ENCODE results near the gene STX3. TPM values are rescaled to one million over a fixed set of nuclear protein-coding genes. Genes with fewer than 3 reads are reported as not detected.
"Not testable (repeated sequence)": the region's sequence is repeated elsewhere in the genome, so short reads cannot be mapped to it uniquely, and the experiment has no call there.

Gene STX3
- polyA plus RNA-seq, 1 donor from 2014 or later, result 4.9 TPM

DNA sequence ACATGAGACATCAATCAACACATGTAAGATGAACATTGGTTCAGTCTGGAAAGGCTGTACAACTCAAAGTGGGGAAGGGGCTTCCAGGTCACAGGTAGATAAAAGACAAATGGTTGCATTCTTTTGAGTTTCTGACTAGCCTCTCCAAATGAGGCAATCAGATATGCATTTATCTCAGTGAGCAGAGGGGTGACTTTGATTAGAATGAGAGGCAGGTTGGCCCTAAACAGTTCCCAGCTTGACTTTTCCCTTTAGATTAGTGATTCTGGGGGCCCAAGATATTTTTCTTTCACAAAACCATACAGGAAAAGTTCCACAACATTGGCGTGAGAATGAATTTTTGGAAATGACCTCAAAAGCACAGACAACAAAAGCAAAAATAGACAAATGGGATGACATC is 61.3 kb downstream of the STX3 start:
- not testable (repeated sequence) for H3K27ac Mint-ChIP-seq, H3K27me3 Mint-ChIP-seq, H3K9me3 Mint-ChIP-seq, H3K36me3 Mint-ChIP-seq
- Mint-ChIP-seq H3K4me3 (peak overlapping the region in 2 of 4 donors; percentile 22 to 31), H3K4me1 (peaks cover 5 to 13% (median 8%) of the 10 kb centered on the region in 3 donors)

- H3K27ac Mint-ChIP-seq, result peak overlapping the region in 1 of 3 donors; percentile 10
- H3K4me1 Mint-ChIP-seq, result peaks cover 9 to 16% (median 10%) of the 10 kb centered on the region in 3 donors
- H3K27me3 Mint-ChIP-seq, result peaks cover 4% of the 10 kb centered on the region
- H3K9me3 Mint-ChIP-seq, result no peaks in the 10 kb centered on the region
- no peaks in the 10 kb centered on the region for H3K36me3 Mint-ChIP-seq
- no peak overlapping the region for H3K4me3 Mint-ChIP-seq
Observed at GRCh38 chr11:59818572-59818971, 63.4 kb downstream of the STX3 start.

DNA sequence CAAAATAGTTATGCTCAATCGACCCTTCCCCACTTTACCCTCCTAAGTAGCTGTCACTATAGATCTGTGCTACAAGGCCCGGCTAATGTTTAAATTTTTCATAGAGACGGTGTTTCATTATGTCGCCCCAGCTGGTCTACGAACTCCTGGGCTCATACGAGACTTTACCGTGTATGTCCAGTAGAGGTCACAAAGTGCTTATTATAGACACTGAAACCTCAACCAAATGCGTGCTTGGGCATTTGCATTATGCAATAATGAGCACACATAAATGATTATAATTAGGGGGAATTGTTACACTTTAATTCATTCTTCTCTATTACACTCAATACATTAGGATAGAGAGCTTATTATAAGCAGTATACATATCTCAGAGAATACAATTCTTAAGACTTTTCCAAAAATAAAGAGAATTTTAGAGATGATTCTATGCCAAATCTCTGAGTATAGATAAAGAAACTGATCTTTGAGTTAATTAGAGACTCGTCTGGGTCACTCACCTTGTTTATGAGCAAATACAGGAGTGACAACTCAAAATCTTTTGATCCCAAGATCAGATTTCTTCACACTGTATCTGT is 67.9 kb downstream of the STX3 start:
- H3K9me3 Mint-ChIP-seq, result no peaks in the 10 kb centered on the region
- no peaks in the 10 kb centered on the region for H3K36me3 Mint-ChIP-seq
- peaks cover 2 to 10% (median 9%) of the 10 kb centered on the region in 3 donors for H3K4me1 Mint-ChIP-seq
- no peak overlapping the region for H3K27ac Mint-ChIP-seq
- H3K27me3 Mint-ChIP-seq, result no peaks in the 10 kb centered on the region
- peak overlapping the region in 1 of 4 donors; percentile 47 for H3K4me3 Mint-ChIP-seq

DNA sequence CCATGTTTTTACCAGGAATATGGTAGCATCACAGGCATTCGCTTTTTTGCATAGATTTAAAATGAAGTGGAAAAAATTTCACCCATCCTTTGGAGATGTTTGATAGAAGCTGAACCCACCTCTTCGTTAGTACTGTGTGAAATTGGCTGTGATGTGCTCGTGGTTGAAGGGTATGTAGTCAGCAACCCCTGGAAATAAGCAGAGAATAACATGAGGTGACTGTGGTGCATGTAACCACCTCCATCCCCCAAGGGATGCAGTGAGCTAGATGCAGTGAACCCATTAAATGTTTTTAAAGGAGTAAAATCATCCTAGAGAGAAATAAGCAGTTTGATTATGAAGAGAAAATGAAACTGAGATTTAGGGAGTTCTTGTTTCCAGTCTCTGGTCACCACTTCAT is 74.2 kb downstream of the STX3 start:
- Mint-ChIP-seq H3K36me3 (no peaks in the 10 kb centered on the region), H3K27me3 (no peaks in the 10 kb centered on the region), H3K4me1 (peaks cover 0 to 2% (median 0%) of the 10 kb centered on the region in 3 donors), H3K9me3 (peaks cover 0 to 4% (median 0%) of the 10 kb centered on the region in 3 donors), H3K4me3 (no peak overlapping the region), H3K27ac (no peak overlapping the region)

- Mint-ChIP-seq H3K27ac (no peak overlapping the region), H3K27me3 (peaks cover 2% of the 10 kb centered on the region), H3K9me3 (peaks cover 0 to 4% (median 0%) of the 10 kb centered on the region in 3 donors), H3K4me1 (peaks cover 0 to 2% (median 0%) of the 10 kb centered on the region in 3 donors), H3K4me3 (no peak overlapping the region), H3K36me3 (no peaks in the 10 kb centered on the region)
Observed at GRCh38 chr11:59833602-59834001, 78.4 kb downstream of the STX3 start.

DNA sequence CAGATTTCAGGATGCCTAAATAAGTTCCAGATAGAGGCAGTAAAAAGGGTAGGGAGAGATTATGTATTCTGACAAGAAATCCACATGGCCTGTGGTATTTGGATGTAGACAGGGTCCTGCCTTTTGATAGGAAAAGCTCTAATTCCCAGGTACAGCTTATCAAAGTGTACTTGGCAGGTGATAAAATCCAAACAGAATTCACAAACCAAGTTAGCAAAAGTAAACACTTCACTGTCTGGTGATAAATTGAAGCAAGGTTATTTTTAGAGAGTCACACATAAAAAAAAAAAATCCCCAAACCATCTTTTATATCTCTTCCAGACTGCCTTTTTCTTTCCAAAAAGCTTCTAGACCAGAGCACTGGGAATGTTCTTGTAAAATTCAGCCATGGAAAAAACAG is 84.4 kb downstream of the STX3 start:
- Mint-ChIP-seq H3K9me3 (no peaks in the 10 kb centered on the region), H3K4me3 (no peak overlapping the region), H3K36me3 (no peaks in the 10 kb centered on the region)

GRCh38 chr11:59841514-59841913 is 86.3 kb downstream of the STX3 start:
- H3K27ac Mint-ChIP-seq, result no peak overlapping the region
- H3K4me1 Mint-ChIP-seq, result no peaks in the 10 kb centered on the region
- no peaks in the 10 kb centered on the region for H3K9me3 Mint-ChIP-seq
- no peaks in the 10 kb centered on the region for H3K36me3 Mint-ChIP-seq
- no peak overlapping the region for H3K4me3 Mint-ChIP-seq
- H3K27me3 Mint-ChIP-seq, result peaks cover 4% of the 10 kb centered on the region

More for the DNA sequence above, 84.4 kb downstream of the STX3 start:
- Mint-ChIP-seq H3K4me1 (no peaks in the 10 kb centered on the region), H3K27ac (no peak overlapping the region), H3K27me3 (peaks cover 4% of the 10 kb centered on the region)

GRCh38 chr11:59842316-59842715 is 87.1 kb downstream of the STX3 start:
- Mint-ChIP-seq H3K36me3 (no peaks in the 10 kb centered on the region), H3K27me3 (peaks cover 4% of the 10 kb centered on the region), H3K27ac (no peak overlapping the region), H3K9me3 (no peaks in the 10 kb centered on the region), H3K4me3 (peak overlapping the region in 1 of 4 donors; percentile 29), H3K4me1 (no peaks in the 10 kb centered on the region)

GRCh38 chr11:59845399-59845798 is 90.2 kb downstream of the STX3 start, which contains the start of gene CBLIF:
TSS of gene CBLIF (minus strand) at chr11:59845499. CDS start at chr11:59845453, 46 bp downstream.
- no peak within 1 kb of the TSS for H3K27ac Mint-ChIP-seq

GRCh38 chr11:59846556-59846955 is 91.4 kb downstream of the STX3 start:
- Mint-ChIP-seq H3K27me3 (peaks cover 2% of the 10 kb centered on the region), H3K36me3 (no peaks in the 10 kb centered on the region), H3K4me1 (no peaks in the 10 kb centered on the region), H3K27ac (peak overlapping the region in 1 of 3 donors; percentile 77), H3K9me3 (peaks cover 0 to 4% (median 3%) of the 10 kb centered on the region in 3 donors), H3K4me3 (no peak overlapping the region)

More at GRCh38 chr11:59845399-59845798, 90.2 kb downstream of the STX3 start, which contains the start of gene CBLIF:
- H3K9me3 Mint-ChIP-seq, result peaks cover 0 to 4% (median 0%) of the 10 kb centered on the region in 3 donors
- no peaks in the 10 kb centered on the region for H3K36me3 Mint-ChIP-seq
- H3K27me3 Mint-ChIP-seq, result peaks cover 2% of the 10 kb centered on the region
- no peaks in the 10 kb centered on the region for H3K4me1 Mint-ChIP-seq
- H3K4me3 Mint-ChIP-seq, result no peak within 1 kb of the TSS

DNA sequence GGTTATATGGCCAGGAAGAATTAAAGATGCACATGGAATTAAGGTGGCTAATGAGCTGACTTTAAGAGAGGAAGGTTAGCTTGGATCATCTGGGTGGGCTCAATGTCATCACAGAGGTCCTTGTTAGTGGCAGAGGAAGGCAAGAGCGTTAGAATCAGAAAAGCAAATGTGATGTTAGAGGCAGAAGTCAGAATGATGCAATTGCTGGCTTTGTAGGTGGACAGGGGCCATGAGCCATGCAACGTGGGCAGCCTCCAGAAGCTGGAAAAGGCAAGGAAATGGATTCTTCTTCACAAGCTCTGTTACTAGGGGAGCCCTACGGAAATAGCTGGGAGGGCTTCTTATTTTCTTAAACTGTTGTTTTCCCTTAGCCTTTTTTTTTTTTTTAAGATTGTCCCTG is 92.5 kb downstream of the STX3 start:
- H3K27me3 Mint-ChIP-seq, result peaks cover 3% of the 10 kb centered on the region
- H3K4me1 Mint-ChIP-seq, result no peaks in the 10 kb centered on the region
- no peaks in the 10 kb centered on the region for H3K36me3 Mint-ChIP-seq

DNA sequence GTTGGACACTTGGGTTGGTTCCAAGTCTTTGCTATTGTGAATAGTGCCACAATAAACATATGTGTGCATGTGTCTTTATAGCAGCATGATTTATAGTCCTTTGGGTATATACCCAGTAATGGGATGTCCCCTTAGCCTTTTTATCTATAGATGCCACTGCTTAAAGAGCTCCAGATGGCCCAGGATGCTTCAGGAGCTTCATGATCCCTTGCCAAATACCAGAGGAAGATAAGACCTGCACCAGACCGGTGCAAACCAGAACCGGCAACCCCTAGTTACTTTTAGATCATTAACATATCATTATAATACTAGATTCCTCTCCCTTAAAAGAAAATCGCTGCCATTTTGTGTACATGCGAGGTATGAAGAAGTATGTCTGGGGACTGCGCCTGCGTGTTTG is 93.3 kb downstream of the STX3 start:
- not testable (repeated sequence) for H3K27me3 Mint-ChIP-seq, H3K9me3 Mint-ChIP-seq, H3K27ac Mint-ChIP-seq, H3K36me3 Mint-ChIP-seq, H3K4me3 Mint-ChIP-seq, H3K4me1 Mint-ChIP-seq

More for the DNA sequence above, 92.5 kb downstream of the STX3 start:
- Mint-ChIP-seq H3K4me3 (no peak overlapping the region), H3K9me3 (peaks cover 0 to 4% (median 3%) of the 10 kb centered on the region in 3 donors), H3K27ac (no peak overlapping the region)

DNA sequence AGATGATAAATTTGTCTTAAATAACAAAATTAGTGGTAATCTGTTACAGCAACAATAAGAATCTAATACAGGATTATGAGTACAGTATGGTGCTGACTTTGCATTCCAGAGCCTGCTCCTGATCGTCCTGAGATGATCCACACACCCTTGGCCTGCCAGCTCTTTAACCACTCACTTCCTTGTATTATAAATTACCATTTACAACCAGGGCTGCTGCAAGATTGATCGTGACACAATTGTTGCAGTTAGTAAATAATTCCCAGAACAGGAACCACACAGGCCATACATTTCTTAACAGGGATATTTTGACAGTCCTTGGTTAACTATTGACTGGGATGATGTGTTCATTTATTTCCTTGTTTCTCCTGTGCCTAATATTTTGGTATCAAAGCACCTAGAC is 94.0 kb downstream of the STX3 start:
- peaks cover 6% of the 10 kb centered on the region for H3K27me3 Mint-ChIP-seq
- H3K27ac Mint-ChIP-seq, result no peak overlapping the region
- no peaks in the 10 kb centered on the region for H3K36me3 Mint-ChIP-seq
- H3K9me3 Mint-ChIP-seq, result peaks cover 0 to 4% (median 3%) of the 10 kb centered on the region in 3 donors
- H3K4me1 Mint-ChIP-seq, result no peaks in the 10 kb centered on the region
- H3K4me3 Mint-ChIP-seq, result no peak overlapping the region

GRCh38 chr11:59849551-59849950 is 94.4 kb downstream of the STX3 start:
- H3K4me3 Mint-ChIP-seq, H3K27ac Mint-ChIP-seq, H3K27me3 Mint-ChIP-seq, H3K36me3 Mint-ChIP-seq, H3K9me3 Mint-ChIP-seq, H3K4me1 Mint-ChIP-seq: not testable (repeated sequence)

DNA sequence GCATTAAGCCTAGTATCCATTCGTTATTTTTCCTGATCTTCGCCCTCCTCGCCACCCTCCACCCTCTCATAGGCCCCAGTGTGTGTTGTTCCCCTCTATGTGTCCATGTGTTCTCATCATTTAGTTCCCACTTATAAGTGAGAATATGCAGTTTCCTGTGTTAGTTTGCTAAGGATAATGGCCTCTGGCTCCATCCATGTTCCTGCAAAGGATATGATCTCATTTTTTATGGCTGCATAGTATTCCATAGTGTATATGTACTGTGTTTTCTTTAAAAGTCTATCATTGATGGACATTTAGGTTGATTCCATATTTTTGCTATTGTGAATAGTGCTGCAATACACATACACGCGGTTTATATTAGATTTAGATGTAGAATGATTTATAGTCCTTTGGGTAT is 96.2 kb downstream of the STX3 start:
- not testable (repeated sequence) for H3K36me3 Mint-ChIP-seq, H3K27ac Mint-ChIP-seq, H3K9me3 Mint-ChIP-seq, H3K27me3 Mint-ChIP-seq, H3K4me1 Mint-ChIP-seq
- H3K4me3 Mint-ChIP-seq, result peak overlapping the region in 1 of 4 donors; percentile 43

DNA sequence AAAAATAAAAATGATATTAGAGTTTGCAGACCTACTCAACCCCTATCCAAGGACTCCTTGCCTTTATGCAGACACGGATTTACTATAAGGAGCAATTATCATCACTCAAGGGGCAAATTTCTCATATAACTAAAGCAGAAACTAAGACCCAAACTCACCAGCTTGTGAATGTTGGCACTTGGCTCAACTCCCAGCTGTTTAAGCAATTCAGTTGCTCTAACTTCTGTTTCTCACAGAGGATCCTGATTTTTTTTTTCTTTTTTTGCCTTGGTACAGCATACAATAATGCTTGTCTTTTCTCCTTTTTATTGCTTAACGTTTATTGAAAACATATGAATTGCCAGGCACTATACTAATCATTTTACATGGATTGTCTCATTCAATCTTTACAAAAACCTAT is 99.7 kb downstream of the STX3 start:
- peaks cover 9% of the 10 kb centered on the region for H3K27me3 Mint-ChIP-seq
- H3K4me3 Mint-ChIP-seq, result no peak overlapping the region
- H3K9me3 Mint-ChIP-seq, result peaks cover 0 to 3% (median 0%) of the 10 kb centered on the region in 3 donors
- peak overlapping the region in 1 of 3 donors; percentile 29 for H3K27ac Mint-ChIP-seq
- H3K4me1 Mint-ChIP-seq, result no peaks in the 10 kb centered on the region
- peaks cover 2% of the 10 kb centered on the region for H3K36me3 Mint-ChIP-seq

All from IgD-negative memory B cell (primary cell).